ENCODE data around the gene PPM1M.

PPM1M gene

DNA sequence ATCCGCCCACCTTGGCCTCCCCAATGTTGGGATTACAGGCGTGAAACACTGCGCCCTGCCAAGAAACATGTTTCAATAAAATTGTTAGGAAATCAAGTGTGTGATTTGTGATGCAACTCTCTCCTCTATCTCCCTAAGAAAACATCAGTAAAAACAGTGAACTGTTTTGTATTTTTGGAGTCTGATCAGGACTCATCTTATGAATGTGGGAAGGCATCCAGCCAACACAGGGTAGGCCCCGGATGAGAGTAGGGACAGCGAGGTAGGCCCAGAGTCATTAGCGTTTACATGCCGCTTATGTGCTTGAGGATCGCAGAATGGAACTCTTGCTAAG, 41.2 kb downstream of the PPM1M start:
- peak overlapping the region; percentile 100 for H3K27ac ChIP-seq (ENCODE audit: insufficient read depth, low read length, poor library complexity, severe bottlenecking)
- peaks cover 35% of the 10 kb centered on the region for H3K4me1 ChIP-seq (ENCODE audit: control insufficient read depth, insufficient read depth, low read length, poor library complexity, severe bottlenecking)
- peak overlapping the region; percentile 100 for H3K4me3 ChIP-seq (ENCODE audit: insufficient read depth, low read depth, low read length, poor library complexity, severe bottlenecking)
- no peaks in the 10 kb centered on the region for H3K9me3 ChIP-seq (ENCODE audit: control insufficient read depth, low read length)
- no peak for DNase-seq
- H3K27me3 ChIP-seq (replicated peaks; ENCODE audit: control insufficient read depth, insufficient read depth, low read length, poor library complexity, severe bottlenecking) = no peaks in the 10 kb centered on the region
- peaks cover 14% of the 10 kb centered on the region for H3K36me3 ChIP-seq (ENCODE audit: control insufficient read depth, insufficient read depth, low read length)

DNA sequence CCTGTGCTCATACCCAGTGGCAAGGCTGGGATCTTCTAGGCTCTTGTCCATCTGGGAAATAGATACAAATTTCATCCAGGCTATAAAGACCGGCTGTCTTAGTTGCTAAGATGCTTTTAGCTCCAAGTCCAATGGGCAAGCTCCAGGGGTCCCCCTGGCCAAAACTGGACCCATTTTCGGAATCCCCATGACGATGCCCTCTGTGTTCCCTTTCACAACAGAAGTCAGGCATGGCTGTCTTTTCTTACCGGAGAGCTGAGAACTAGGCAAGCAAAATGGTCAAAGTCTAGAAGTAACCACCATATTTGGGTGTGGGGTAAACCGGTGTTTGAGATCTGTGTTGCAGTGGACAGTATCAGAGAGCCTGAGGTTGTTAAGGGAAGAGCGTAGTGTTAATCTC, 43.1 kb downstream of the PPM1M start:
- no peak overlapping the region for H3K4me3 ChIP-seq (ENCODE audit: insufficient read depth, low read depth, low read length, poor library complexity, severe bottlenecking)
- H3K27ac ChIP-seq (ENCODE audit: insufficient read depth, low read length, poor library complexity, severe bottlenecking) = peak overlapping the region; percentile 100
- DNase-seq = no peak
- H3K27me3 ChIP-seq (replicated peaks; ENCODE audit: control insufficient read depth, insufficient read depth, low read length, poor library complexity, severe bottlenecking) = no peaks in the 10 kb centered on the region
- H3K36me3 ChIP-seq (ENCODE audit: control insufficient read depth, insufficient read depth, low read length) = peaks cover 32% of the 10 kb centered on the region
- peaks cover 18% of the 10 kb centered on the region for H3K4me1 ChIP-seq (ENCODE audit: control insufficient read depth, insufficient read depth, low read length, poor library complexity, severe bottlenecking)
- H3K9me3 ChIP-seq (ENCODE audit: control insufficient read depth, low read length) = no peaks in the 10 kb centered on the region

DNA sequence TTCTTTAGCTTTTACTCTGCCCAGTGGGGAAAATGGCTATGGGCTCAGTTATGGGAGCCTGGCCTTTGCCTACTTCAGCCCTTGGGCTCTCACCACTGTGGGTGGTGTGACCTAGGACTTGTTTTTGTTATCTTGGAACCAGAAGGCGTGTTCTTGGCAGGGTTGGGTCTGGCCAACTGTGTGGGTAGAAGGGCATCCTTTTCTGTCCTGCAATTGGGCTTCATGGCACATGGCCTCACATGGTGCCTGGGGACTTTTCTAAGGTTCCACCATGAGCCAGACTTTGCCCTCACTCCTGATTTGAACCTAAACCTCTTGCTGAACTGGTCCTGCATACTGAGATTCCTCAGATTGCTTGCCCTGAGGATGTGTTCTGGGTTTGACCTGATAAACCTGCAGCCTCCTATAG, 43.8 kb downstream of the PPM1M start:
- Histone ChIP-seq H3K27ac (ENCODE audit: insufficient read depth, low read length, poor library complexity, severe bottlenecking) (no peak overlapping the region), H3K27me3 (replicated peaks; ENCODE audit: control insufficient read depth, insufficient read depth, low read length, poor library complexity, severe bottlenecking) (no peaks in the 10 kb centered on the region), H3K4me1 (ENCODE audit: control insufficient read depth, insufficient read depth, low read length, poor library complexity, severe bottlenecking) (peaks cover 12% of the 10 kb centered on the region), H3K9me3 (ENCODE audit: control insufficient read depth, low read length) (no peaks in the 10 kb centered on the region), H3K36me3 (ENCODE audit: control insufficient read depth, insufficient read depth, low read length) (peaks cover 37% of the 10 kb centered on the region), H3K4me3 (ENCODE audit: insufficient read depth, low read depth, low read length, poor library complexity, severe bottlenecking) (no peak overlapping the region)
- no peak for DNase-seq

DNA sequence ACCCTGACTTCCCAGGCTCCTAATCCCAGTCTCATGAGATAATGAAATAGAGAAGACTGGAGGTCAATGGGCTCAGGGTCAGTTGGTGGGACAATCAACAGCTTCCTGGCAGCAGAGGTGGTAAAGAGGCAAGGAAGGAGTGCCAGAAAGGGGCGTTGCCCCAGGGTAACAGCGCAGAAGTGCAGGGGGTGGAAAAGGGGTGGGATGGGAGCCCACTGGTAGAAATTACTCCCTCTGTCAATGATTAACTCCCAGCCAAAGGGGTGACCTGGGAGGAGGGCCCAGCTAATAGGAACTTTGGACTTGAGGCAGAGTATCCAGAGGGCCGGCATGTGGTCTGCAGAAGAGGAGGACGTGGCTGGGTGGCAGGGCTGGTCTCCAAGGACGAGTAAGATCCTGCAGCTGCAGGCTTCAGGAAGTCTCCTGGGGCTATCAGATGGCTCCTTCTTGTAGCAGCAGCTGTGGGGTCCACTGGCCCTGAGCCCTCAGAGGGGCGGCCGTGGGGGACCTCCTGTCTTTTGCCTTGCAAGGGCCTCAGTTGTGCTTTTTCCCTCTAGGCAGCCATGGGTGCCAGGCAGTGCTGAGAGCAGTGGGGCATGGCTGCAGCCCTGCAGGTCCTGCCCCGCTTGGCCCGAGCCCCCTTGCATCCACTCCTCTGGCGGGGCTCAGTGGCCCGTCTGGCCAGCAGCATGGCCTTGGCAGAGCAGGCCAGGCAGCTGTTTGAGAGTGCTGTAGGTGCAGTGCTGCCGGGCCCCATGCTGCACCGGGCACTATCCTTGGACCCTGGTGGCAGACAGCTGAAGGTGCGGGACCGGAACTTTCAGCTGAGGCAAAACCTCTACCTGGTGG, 44.4 kb downstream of the PPM1M start:
- no peaks in the 10 kb centered on the region for H3K9me3 ChIP-seq (ENCODE audit: control insufficient read depth, low read length)
- no peak overlapping the region for H3K4me3 ChIP-seq (ENCODE audit: insufficient read depth, low read depth, low read length, poor library complexity, severe bottlenecking)
- H3K27me3 ChIP-seq (replicated peaks; ENCODE audit: control insufficient read depth, insufficient read depth, low read length, poor library complexity, severe bottlenecking) = no peaks in the 10 kb centered on the region
- peaks cover 37% of the 10 kb centered on the region for H3K36me3 ChIP-seq (ENCODE audit: control insufficient read depth, insufficient read depth, low read length)
- no peak overlapping the region for H3K27ac ChIP-seq (ENCODE audit: insufficient read depth, low read length, poor library complexity, severe bottlenecking)
- no peak for DNase-seq
- H3K4me1 ChIP-seq (ENCODE audit: control insufficient read depth, insufficient read depth, low read length, poor library complexity, severe bottlenecking) = peaks cover 11% of the 10 kb centered on the region

DNA sequence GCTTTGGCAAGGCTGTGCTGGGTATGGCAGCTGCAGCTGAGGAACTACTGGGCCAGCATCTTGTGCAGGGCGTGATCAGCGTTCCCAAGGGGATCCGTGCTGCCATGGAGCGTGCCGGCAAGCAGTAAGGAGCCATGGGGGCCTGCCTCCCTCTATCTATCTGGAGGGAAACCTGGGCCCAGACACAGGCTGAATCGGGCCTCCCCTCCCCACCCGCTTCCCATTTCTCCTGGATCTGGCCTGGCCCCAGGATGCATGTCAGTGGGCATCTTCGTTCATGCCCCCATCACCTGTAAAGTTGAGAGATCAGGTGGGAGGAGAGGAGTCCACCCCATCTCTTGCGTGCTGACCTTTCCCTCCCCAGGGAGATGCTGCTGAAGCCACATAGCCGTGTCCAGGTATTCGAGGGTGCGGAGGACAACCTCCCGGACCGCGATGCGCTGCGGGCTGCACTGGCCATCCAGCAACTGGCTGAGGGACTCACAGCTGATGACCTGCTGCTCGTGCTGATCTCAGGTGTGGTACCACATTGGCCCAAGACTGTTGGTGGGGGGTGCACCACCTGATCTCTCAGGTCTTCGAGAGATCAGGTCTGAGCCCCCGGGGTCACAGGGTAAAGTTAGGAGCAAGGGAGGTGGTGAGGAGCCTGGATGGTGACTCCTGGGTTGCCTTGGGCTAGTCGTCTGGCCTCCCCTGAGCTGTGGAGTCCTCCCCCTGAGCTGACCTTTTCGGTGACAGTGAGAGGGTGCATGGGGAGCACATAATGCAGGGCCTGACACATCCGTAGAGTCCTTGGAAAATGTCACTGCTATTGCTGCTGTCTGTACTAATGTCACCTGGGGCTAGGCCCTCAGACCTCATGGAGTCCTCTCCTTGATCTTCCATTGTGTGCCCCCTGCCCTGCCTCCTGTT, 45.3 kb downstream of the PPM1M start:
- H3K36me3 ChIP-seq (ENCODE audit: control insufficient read depth, insufficient read depth, low read length) = peaks cover 37% of the 10 kb centered on the region
- no peak for DNase-seq
- H3K4me1 ChIP-seq (ENCODE audit: control insufficient read depth, insufficient read depth, low read length, poor library complexity, severe bottlenecking) = peaks cover 11% of the 10 kb centered on the region
- H3K27ac ChIP-seq (ENCODE audit: insufficient read depth, low read length, poor library complexity, severe bottlenecking) = no peak overlapping the region
- no peaks in the 10 kb centered on the region for H3K27me3 ChIP-seq (replicated peaks; ENCODE audit: control insufficient read depth, insufficient read depth, low read length, poor library complexity, severe bottlenecking)
- H3K4me3 ChIP-seq (ENCODE audit: insufficient read depth, low read depth, low read length, poor library complexity, severe bottlenecking) = no peak overlapping the region
- no peaks in the 10 kb centered on the region for H3K9me3 ChIP-seq (ENCODE audit: control insufficient read depth, low read length)

DNA sequence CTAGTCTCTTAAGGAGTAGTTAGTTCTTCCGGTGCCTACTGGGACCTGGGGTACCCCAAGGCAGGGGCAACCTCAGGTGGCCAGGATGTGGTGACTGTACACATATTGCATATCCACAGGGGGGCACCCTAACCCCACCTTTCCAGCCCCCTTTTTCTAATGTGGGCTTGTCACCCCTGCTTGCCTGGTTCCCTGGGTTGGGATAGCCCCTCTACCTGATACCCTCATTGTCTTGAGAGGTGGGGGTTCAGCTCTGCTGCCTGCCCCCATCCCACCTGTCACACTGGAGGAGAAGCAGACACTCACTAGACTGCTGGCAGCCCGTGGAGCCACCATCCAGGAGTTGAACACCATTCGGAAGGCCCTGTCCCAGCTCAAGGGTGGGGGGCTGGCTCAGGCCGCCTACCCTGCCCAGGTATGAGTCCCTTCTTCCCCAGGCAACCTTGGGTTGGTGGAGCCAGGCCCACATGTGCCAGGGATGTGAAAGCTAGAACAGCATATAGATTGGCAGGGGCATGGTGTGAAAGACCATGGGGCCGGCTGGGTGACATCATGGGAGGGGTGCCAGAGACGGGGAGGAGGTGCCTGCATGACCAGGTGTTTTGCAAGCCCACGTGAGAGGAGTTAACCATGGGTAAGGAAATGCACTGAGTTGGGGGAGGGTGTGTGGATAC, 46.1 kb downstream of the PPM1M start:
- Histone ChIP-seq H3K27ac (ENCODE audit: insufficient read depth, low read length, poor library complexity, severe bottlenecking) (no peak overlapping the region), H3K4me1 (ENCODE audit: control insufficient read depth, insufficient read depth, low read length, poor library complexity, severe bottlenecking) (peaks cover 11% of the 10 kb centered on the region), H3K9me3 (ENCODE audit: control insufficient read depth, low read length) (no peaks in the 10 kb centered on the region), H3K4me3 (ENCODE audit: insufficient read depth, low read depth, low read length, poor library complexity, severe bottlenecking) (no peak overlapping the region), H3K27me3 (replicated peaks; ENCODE audit: control insufficient read depth, insufficient read depth, low read length, poor library complexity, severe bottlenecking) (no peaks in the 10 kb centered on the region), H3K36me3 (ENCODE audit: control insufficient read depth, insufficient read depth, low read length) (peaks cover 37% of the 10 kb centered on the region)
- no peak for DNase-seq

DNA sequence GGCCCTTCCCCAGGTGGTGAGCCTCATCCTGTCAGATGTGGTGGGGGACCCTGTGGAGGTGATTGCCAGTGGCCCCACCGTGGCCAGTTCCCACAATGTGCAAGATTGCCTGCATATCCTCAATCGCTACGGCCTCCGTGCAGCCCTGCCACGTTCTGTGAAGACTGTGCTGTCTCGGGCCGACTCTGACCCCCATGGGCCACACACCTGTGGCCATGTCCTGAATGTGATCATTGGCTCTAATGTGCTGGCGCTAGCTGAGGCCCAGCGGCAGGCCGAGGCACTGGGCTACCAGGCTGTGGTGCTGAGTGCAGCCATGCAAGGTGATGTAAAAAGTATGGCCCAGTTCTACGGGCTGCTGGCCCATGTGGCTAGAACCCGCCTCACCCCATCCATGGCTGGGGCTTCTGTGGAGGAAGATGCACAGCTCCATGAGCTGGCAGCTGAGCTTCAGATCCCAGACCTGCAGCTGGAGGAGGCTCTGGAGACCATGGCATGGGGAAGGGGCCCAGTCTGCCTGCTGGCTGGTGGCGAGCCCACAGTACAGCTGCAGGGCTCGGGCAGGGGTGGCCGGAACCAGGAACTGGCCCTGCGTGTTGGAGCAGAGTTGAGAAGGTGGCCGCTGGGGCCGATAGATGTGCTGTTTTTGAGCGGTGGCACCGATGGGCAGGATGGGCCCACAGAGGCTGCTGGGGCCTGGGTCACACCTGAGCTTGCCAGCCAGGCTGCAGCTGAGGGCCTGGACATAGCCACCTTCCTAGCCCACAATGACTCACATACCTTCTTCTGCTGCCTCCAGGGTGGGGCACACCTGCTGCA, 46.9 kb downstream of the PPM1M start:
- peaks cover 6% of the 10 kb centered on the region for H3K4me1 ChIP-seq (ENCODE audit: control insufficient read depth, insufficient read depth, low read length, poor library complexity, severe bottlenecking)
- peaks cover 37% of the 10 kb centered on the region for H3K36me3 ChIP-seq (ENCODE audit: control insufficient read depth, insufficient read depth, low read length)
- no peaks in the 10 kb centered on the region for H3K9me3 ChIP-seq (ENCODE audit: control insufficient read depth, low read length)
- H3K27ac ChIP-seq (ENCODE audit: insufficient read depth, low read length, poor library complexity, severe bottlenecking) = no peak overlapping the region
- no peak for DNase-seq
- no peaks in the 10 kb centered on the region for H3K27me3 ChIP-seq (replicated peaks; ENCODE audit: control insufficient read depth, insufficient read depth, low read length, poor library complexity, severe bottlenecking)
- no peak overlapping the region for H3K4me3 ChIP-seq (ENCODE audit: insufficient read depth, low read depth, low read length, poor library complexity, severe bottlenecking)

DNA sequence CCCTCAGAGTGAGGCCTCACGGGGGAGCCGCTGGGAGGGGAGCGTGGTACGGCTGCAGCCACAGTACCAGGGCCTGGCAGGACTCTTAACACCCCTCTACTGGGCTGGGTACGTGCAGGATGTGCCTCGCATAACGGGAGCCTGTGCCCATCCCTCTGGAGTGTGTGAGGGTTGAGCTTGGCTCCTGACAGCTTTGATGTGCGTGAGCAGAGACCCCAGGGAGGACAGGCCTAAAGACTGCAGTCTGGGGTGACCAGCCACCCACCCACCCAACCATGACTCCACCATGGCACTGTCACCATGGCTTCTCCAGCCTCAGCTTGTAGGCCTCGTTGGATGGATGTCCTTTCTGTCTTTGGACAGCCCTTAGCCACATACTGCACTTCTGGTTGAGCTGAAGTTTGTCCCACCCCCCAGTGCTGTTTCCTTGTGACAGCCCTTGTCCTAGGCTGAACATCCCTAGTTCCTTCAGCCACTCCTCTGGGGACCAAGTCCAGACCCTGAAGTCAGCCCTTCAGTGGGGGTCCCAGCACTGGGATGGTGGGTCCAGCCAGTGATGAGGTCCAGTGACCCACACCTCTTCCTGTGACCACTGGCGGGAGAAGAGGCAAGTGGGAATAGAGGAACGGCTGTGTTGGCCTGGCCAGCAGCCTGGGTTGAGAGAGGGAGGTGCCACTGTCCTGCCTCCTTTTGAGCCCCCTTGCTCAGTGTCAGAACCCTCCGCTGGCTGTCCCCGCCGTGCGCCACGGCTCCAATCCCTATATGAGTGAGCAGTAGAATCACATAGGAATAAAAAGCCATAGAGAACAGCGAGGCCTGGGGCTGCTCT, 48.1 kb downstream of the PPM1M start:
- no peak for DNase-seq

More for the DNA sequence above, 48.1 kb downstream of the PPM1M start:
- Histone ChIP-seq H3K4me3 (ENCODE audit: insufficient read depth, low read depth, low read length, poor library complexity, severe bottlenecking) (no peak overlapping the region), H3K27me3 (replicated peaks; ENCODE audit: control insufficient read depth, insufficient read depth, low read length, poor library complexity, severe bottlenecking) (no peaks in the 10 kb centered on the region), H3K27ac (ENCODE audit: insufficient read depth, low read length, poor library complexity, severe bottlenecking) (no peak overlapping the region), H3K9me3 (ENCODE audit: control insufficient read depth, low read length) (no peaks in the 10 kb centered on the region), H3K4me1 (ENCODE audit: control insufficient read depth, insufficient read depth, low read length, poor library complexity, severe bottlenecking) (peaks cover under 1% of the 10 kb centered on the region), H3K36me3 (ENCODE audit: control insufficient read depth, insufficient read depth, low read length) (peaks cover 34% of the 10 kb centered on the region)
